ENCODE measurements around the gene GOLGB1.

- TF ChIP-seq CTCF (IDR thresholded peaks at IDR 0.05; ENCODE audit: low read depth, low read length, missing input control) (no peak), MAX (IDR thresholded peaks at IDR 0.05) (no peak), JUND (IDR thresholded peaks at IDR 0.05) (no peak), EGR1 (IDR thresholded peaks at IDR 0.05; ENCODE audit: low read depth in 2 of 2) (no peak), RAD21 (IDR thresholded peaks at IDR 0.05) (no peak), TAF1 (conservative IDR thresholded peaks at IDR 0.05) (no peak), REST (IDR thresholded peaks at IDR 0.05) (no peak), RXRA (IDR thresholded peaks at IDR 0.05) (no peak)
These were observed 8.4 kb upstream of the GOLGB1 start for GRCh38 chr3:121757812-121758545.
